ENCODE data around the gene KLHDC10. TPM values are rescaled to one million over a fixed set of nuclear protein-coding genes. Genes with fewer than 3 reads are reported as not detected.

Gene KLHDC10
- total RNA-seq: 45.1 TPM
- 10 to 100 TPM; 33.3 to 45.7 (median 41.1) TPM for polyA plus RNA-seq (ENCODE audit: insufficient read depth in 1 of 8, insufficient read length in 8 of 8, low replicate concordance in 1 of 8)
- long read RNA-seq, donor 1: 0 reads
- long read RNA-seq, donor 2: 0 reads
- long read RNA-seq, donor 3, full-length matches to known transcripts: 1 of 7 reads
- long read RNA-seq, donor 3, partial matches to known transcripts: 0 of 7 reads
- long read RNA-seq, donor 3, other reads (novel, unspliced or antisense): 6 of 7 reads
- long read RNA-seq, donor 4, full-length matches to known transcripts: 3 of 9 reads
- long read RNA-seq, donor 4, partial matches to known transcripts: 0 of 9 reads
- long read RNA-seq, donor 4, other reads (novel, unspliced or antisense): 6 of 9 reads
- long read RNA-seq, donor 5, full-length matches to known transcripts: 2 of 15 reads
- long read RNA-seq, donor 5, partial matches to known transcripts: 13 of 15 reads
- long read RNA-seq, donor 5, other reads (novel, unspliced or antisense): 0 of 15 reads
- long read RNA-seq, donor 6, partial matches to known transcripts: 47 of 56 reads
- long read RNA-seq, donor 6, other reads (novel, unspliced or antisense): 8 of 56 reads
- long read RNA-seq, donor 7: 0 reads
- long read RNA-seq, donor 8, partial matches to known transcripts: 5 of 18 reads
- long read RNA-seq, donor 8, other reads (novel, unspliced or antisense): 12 of 18 reads
- long read RNA-seq, donor 9, partial matches to known transcripts: 0 of 5 reads
- long read RNA-seq, donor 9, other reads (novel, unspliced or antisense): 5 of 5 reads
- long read RNA-seq, donor 10, full-length matches to known transcripts: 2 of 18 reads
- long read RNA-seq, donor 10, partial matches to known transcripts: 6 of 18 reads
- long read RNA-seq, donor 10, other reads (novel, unspliced or antisense): 10 of 18 reads
- long read RNA-seq, donor 11, full-length matches to known transcripts: 2 of 8 reads
- long read RNA-seq, donor 11, partial matches to known transcripts: 0 of 8 reads
- long read RNA-seq, donor 11, other reads (novel, unspliced or antisense): 6 of 8 reads

GRCh38 chr7:130069978-130070860 lies at the start of gene KLHDC10:
Gene KLHDC10 (plus strand): TSS chr7:130070534. CDS start chr7:130070644, 110 bp downstream.
- DNase-seq: peak; percentile 100
- H3K9me3 ChIP-seq (replicated peaks; ENCODE audit: control insufficient read depth, low read depth, low read length): no peaks in the 10 kb centered on the region
- H3K27me3 ChIP-seq (ENCODE audit: control insufficient read depth, insufficient read depth, low read length): no peaks in the 10 kb centered on the region
- H3K4me3 ChIP-seq (ENCODE audit: low read length): peak within 1 kb of the TSS; percentile 89
- peak within 1 kb of the TSS; percentile 94 for H3K27ac ChIP-seq (ENCODE audit: low read length)
- no peaks in the 10 kb centered on the region for H3K36me3 ChIP-seq (ENCODE audit: control insufficient read depth, insufficient read depth, low read length)
- peaks cover 3% of the 10 kb centered on the region for H3K4me1 ChIP-seq (ENCODE audit: control insufficient read depth, insufficient read depth, low read length)
- under 1% methylated on average over 44 of the region's 57 CpGs for WGBS (ENCODE audit: insufficient coverage)

GRCh38 chr7:130021105-130021834 lies 49.1 kb upstream of the KLHDC10 start:
- Histone ChIP-seq H3K4me3 (ENCODE audit: low read length) (no peak overlapping the region), H3K27ac (ENCODE audit: low read length) (peak overlapping the region; percentile 92), H3K4me1 (ENCODE audit: control insufficient read depth, insufficient read depth, low read length) (peaks cover 22% of the 10 kb centered on the region), H3K9me3 (replicated peaks; ENCODE audit: control insufficient read depth, low read depth, low read length) (no peaks in the 10 kb centered on the region), H3K27me3 (ENCODE audit: control insufficient read depth, insufficient read depth, low read length) (no peaks in the 10 kb centered on the region), H3K36me3 (ENCODE audit: control insufficient read depth, insufficient read depth, low read length) (peaks cover 71% of the 10 kb centered on the region)
- DNase-seq: peak; percentile 91
- 90% methylated on average over 8 of the region's 10 CpGs for WGBS (ENCODE audit: insufficient coverage)

GRCh38 chr7:130022115-130022514 lies 48.2 kb upstream of the KLHDC10 start:
- peak; percentile 47 for DNase-seq
- Histone ChIP-seq H3K27ac (ENCODE audit: low read length) (peak overlapping the region; percentile 92), H3K4me1 (ENCODE audit: control insufficient read depth, insufficient read depth, low read length) (peaks cover 22% of the 10 kb centered on the region), H3K27me3 (ENCODE audit: control insufficient read depth, insufficient read depth, low read length) (no peaks in the 10 kb centered on the region), H3K4me3 (ENCODE audit: low read length) (no peak overlapping the region), H3K9me3 (replicated peaks; ENCODE audit: control insufficient read depth, low read depth, low read length) (no peaks in the 10 kb centered on the region), H3K36me3 (ENCODE audit: control insufficient read depth, insufficient read depth, low read length) (peaks cover 70% of the 10 kb centered on the region)
- WGBS (ENCODE audit: insufficient coverage): 76% methylated on average over 7 of the region's 9 CpGs

- peaks cover 70% of the 10 kb centered on the region for H3K36me3 ChIP-seq (ENCODE audit: control insufficient read depth, insufficient read depth, low read length)
- peak overlapping the region; percentile 92 for H3K27ac ChIP-seq (ENCODE audit: low read length)
- no peaks in the 10 kb centered on the region for H3K9me3 ChIP-seq (replicated peaks; ENCODE audit: control insufficient read depth, low read depth, low read length)
- H3K4me1 ChIP-seq (ENCODE audit: control insufficient read depth, insufficient read depth, low read length): peaks cover 22% of the 10 kb centered on the region
- no peak overlapping the region for H3K4me3 ChIP-seq (ENCODE audit: low read length)
- H3K27me3 ChIP-seq (ENCODE audit: control insufficient read depth, insufficient read depth, low read length): no peaks in the 10 kb centered on the region
- DNase-seq: no peak
- 100% methylated on average over 2 of the region's 7 CpGs for WGBS (ENCODE audit: insufficient coverage)
Observed at GRCh38 chr7:130022623-130023175, 47.6 kb upstream of the KLHDC10 start.

- no peak overlapping the region for H3K27ac ChIP-seq (ENCODE audit: low read length)
- no peak for DNase-seq
- no peak overlapping the region for H3K4me3 ChIP-seq (ENCODE audit: low read length)
- H3K27me3 ChIP-seq (ENCODE audit: control insufficient read depth, insufficient read depth, low read length): no peaks in the 10 kb centered on the region
- peaks cover 69% of the 10 kb centered on the region for H3K36me3 ChIP-seq (ENCODE audit: control insufficient read depth, insufficient read depth, low read length)
- peaks cover 22% of the 10 kb centered on the region for H3K4me1 ChIP-seq (ENCODE audit: control insufficient read depth, insufficient read depth, low read length)
- no CpG with 5 or more reads among the region's 5 CpGs for WGBS (ENCODE audit: insufficient coverage)
- H3K9me3 ChIP-seq (replicated peaks; ENCODE audit: control insufficient read depth, low read depth, low read length): no peaks in the 10 kb centered on the region
Observed at GRCh38 chr7:130024390-130024789, 45.9 kb upstream of the KLHDC10 start.

GRCh38 chr7:130032698-130033097 lies 37.6 kb upstream of the KLHDC10 start:
- Histone ChIP-seq H3K9me3 (replicated peaks; ENCODE audit: control insufficient read depth, low read depth, low read length) (no peaks in the 10 kb centered on the region), H3K4me3 (ENCODE audit: low read length) (no peak overlapping the region), H3K36me3 (ENCODE audit: control insufficient read depth, insufficient read depth, low read length) (peaks cover 67% of the 10 kb centered on the region), H3K27ac (ENCODE audit: low read length) (no peak overlapping the region), H3K4me1 (ENCODE audit: control insufficient read depth, insufficient read depth, low read length) (no peaks in the 10 kb centered on the region), H3K27me3 (ENCODE audit: control insufficient read depth, insufficient read depth, low read length) (no peaks in the 10 kb centered on the region)
- WGBS (ENCODE audit: insufficient coverage): 100% methylated on average over 1 of the region's 1 CpG
- no peak for DNase-seq

GRCh38 chr7:130037703-130038102 lies 32.6 kb upstream of the KLHDC10 start:
- H3K27me3 ChIP-seq (ENCODE audit: control insufficient read depth, insufficient read depth, low read length): no peaks in the 10 kb centered on the region
- H3K27ac ChIP-seq (ENCODE audit: low read length): no peak overlapping the region
- no peaks in the 10 kb centered on the region for H3K9me3 ChIP-seq (replicated peaks; ENCODE audit: control insufficient read depth, low read depth, low read length)
- peak; percentile 37 for DNase-seq
- peaks cover 64% of the 10 kb centered on the region for H3K36me3 ChIP-seq (ENCODE audit: control insufficient read depth, insufficient read depth, low read length)
- H3K4me3 ChIP-seq (ENCODE audit: low read length): no peak overlapping the region
- no peaks in the 10 kb centered on the region for H3K4me1 ChIP-seq (ENCODE audit: control insufficient read depth, insufficient read depth, low read length)

GRCh38 chr7:130040576-130040975 lies 29.8 kb upstream of the KLHDC10 start:
- H3K27me3 ChIP-seq (ENCODE audit: control insufficient read depth, insufficient read depth, low read length): no peaks in the 10 kb centered on the region
- no CpG with 5 or more reads among the region's 4 CpGs for WGBS (ENCODE audit: insufficient coverage)
- no peak overlapping the region for H3K27ac ChIP-seq (ENCODE audit: low read length)
- DNase-seq: no peak
- peaks cover 53% of the 10 kb centered on the region for H3K36me3 ChIP-seq (ENCODE audit: control insufficient read depth, insufficient read depth, low read length)
- H3K4me3 ChIP-seq (ENCODE audit: low read length): no peak overlapping the region
- no peaks in the 10 kb centered on the region for H3K9me3 ChIP-seq (replicated peaks; ENCODE audit: control insufficient read depth, low read depth, low read length)
- no peaks in the 10 kb centered on the region for H3K4me1 ChIP-seq (ENCODE audit: control insufficient read depth, insufficient read depth, low read length)

GRCh38 chr7:130047831-130048230 lies 22.5 kb upstream of the KLHDC10 start:
- no peak for DNase-seq
- Histone ChIP-seq H3K27ac (ENCODE audit: low read length) (no peak overlapping the region), H3K4me3 (ENCODE audit: low read length) (no peak overlapping the region), H3K4me1 (ENCODE audit: control insufficient read depth, insufficient read depth, low read length) (peaks cover 6% of the 10 kb centered on the region), H3K36me3 (ENCODE audit: control insufficient read depth, insufficient read depth, low read length) (peaks cover 21% of the 10 kb centered on the region), H3K27me3 (ENCODE audit: control insufficient read depth, insufficient read depth, low read length) (no peaks in the 10 kb centered on the region), H3K9me3 (replicated peaks; ENCODE audit: control insufficient read depth, low read depth, low read length) (no peaks in the 10 kb centered on the region)
- WGBS (ENCODE audit: insufficient coverage): 100% methylated on average over 1 of the region's 4 CpGs
